ENCODE data around the gene FRMD8.

GRCh38 chr11:65426839-65427690 lies 40.6 kb downstream of the FRMD8 start:
- TF ChIP-seq CTCF (IDR thresholded peaks at IDR 0.05) (peak in 1 of 6 experiments; percentile 2), EP300 (IDR thresholded peaks at IDR 0.05) (peak in 2 of 4 donors; percentile 36 to 40), POLR2A (IDR thresholded peaks at IDR 0.05) (peak; percentile 41 to 86 (median 62))
